Calu3 (cell line): ENCODE results near the gene AMT. TPM values are rescaled to one million over a fixed set of nuclear protein-coding genes. Genes with fewer than 3 reads are reported as not detected.

Source experiments
- BruUV-seq: library from RNA; stranded (reverse); fragments of 400-500 nt; replicated peaks from 2 replicates; lab custom pipeline; 2021; lab: Mats Ljungman, UMichigan
- CTCF ChIA-PET: fragments of 300-600 bp; sonication (Branson Sonifier 250); formaldehyde crosslinking; loops from one replicate; lab custom pipeline; 2022; ENCODE audit warnings: antibody characterized with exemption; lab: Charles Lee
- DNase-seq: peaks from one replicate; pipeline ENCODE4 v3.0.0; 2022
- H3K27ac Mint-ChIP-seq: one replicate; pipeline ENCODE4 v1.8.0; 2022; ENCODE audit warnings: mixed read lengths; ENCODE audit not compliant: unreplicated experiment
- H3K27me3 Mint-ChIP-seq: one replicate; pipeline ENCODE4 v1.8.0; 2022; ENCODE audit warnings: mixed read lengths; ENCODE audit not compliant: unreplicated experiment
- H3K36me3 Mint-ChIP-seq: one replicate; pipeline ENCODE4 v1.8.0; 2022; ENCODE audit warnings: mild to moderate bottlenecking, moderate library complexity, mixed read lengths; ENCODE audit not compliant: insufficient read depth, unreplicated experiment
- H3K4me1 Mint-ChIP-seq: one replicate; pipeline ENCODE4 v1.8.0; 2022; ENCODE audit warnings: mild to moderate bottlenecking, low read depth, mixed read lengths; ENCODE audit not compliant: unreplicated experiment
- H3K4me3 Mint-ChIP-seq: one replicate; pipeline ENCODE4 v1.8.0; 2022; ENCODE audit warnings: mild to moderate bottlenecking, low read depth, moderate library complexity, mixed read lengths; ENCODE audit not compliant: unreplicated experiment
- H3K9me3 Mint-ChIP-seq: one replicate; pipeline ENCODE4 v1.8.0; 2022; ENCODE audit warnings: low read depth, mixed read lengths; ENCODE audit not compliant: unreplicated experiment
- CTCF ChIP-seq: fragments of 200-600 bp; IDR thresholded peaks from one replicate; pipeline ENCODE4 v1.8.0; 2022; ENCODE audit warnings: antibody characterized with exemption; ENCODE audit not compliant: unreplicated experiment
- intact Hi-C: fragments of 100-400 bp; cut with micrococcal nuclease; formaldehyde crosslinking; loops from one replicate; pipeline ENCODE4 v1.10.0; 2022; ENCODE audit not compliant: unreplicated experiment
- total RNA-seq: library from RNA; stranded (reverse); gene quantifications from 2 replicates; pipeline ENCODE4 v1.2.3, GENCODE V29; 2022

AMT gene
- total RNA-seq, 1 experiment from 2014 or later = 9.7 TPM

GRCh38 chr3:49421890-49422378 lies 339 bp downstream of the AMT start:
- Mint-ChIP-seq H3K4me3 (peak overlapping the region; percentile 80), H3K9me3 (no peaks in the 10 kb centered on the region), H3K27ac (peak overlapping the region; percentile 69), H3K36me3 (peaks cover 28% of the 10 kb centered on the region), H3K4me1 (peaks cover 13% of the 10 kb centered on the region), H3K27me3 (no peaks in the 10 kb centered on the region)
- CTCF ChIA-PET = no interaction called here
- intact Hi-C loops = no loop called here
- no TSS peak for BruUV-seq
- no peak for TF ChIP-seq CTCF
- DNase-seq = peak; percentile 10

GRCh38 chr3:49417516-49418120 lies 4.7 kb downstream of the AMT start:
- Mint-ChIP-seq H3K27ac (no peak overlapping the region), H3K27me3 (no peaks in the 10 kb centered on the region), H3K36me3 (peaks cover 28% of the 10 kb centered on the region), H3K9me3 (no peaks in the 10 kb centered on the region), H3K4me1 (peaks cover 31% of the 10 kb centered on the region), H3K4me3 (no peak overlapping the region)
- CTCF ChIA-PET = no interaction called here
- no peak for DNase-seq
- BruUV-seq = no TSS peak
- intact Hi-C loops = no loop called here
- TF ChIP-seq CTCF = no peak

- peaks cover 24% of the 10 kb centered on the region for H3K4me1 Mint-ChIP-seq
These were observed 5.4 kb downstream of the AMT start for GRCh38 chr3:49416867-49417266.

GRCh38 chr3:49415931-49416601 lies 6.2 kb downstream of the AMT start:
- intact Hi-C loops = loop anchor here (1.0 kb wide), 1 partner anchor 33 kb away; no protein-coding TSS in a partner anchor
- Mint-ChIP-seq H3K27me3 (no peaks in the 10 kb centered on the region), H3K4me3 (no peak overlapping the region), H3K4me1 (peaks cover 24% of the 10 kb centered on the region), H3K36me3 (peaks cover 35% of the 10 kb centered on the region), H3K9me3 (no peaks in the 10 kb centered on the region), H3K27ac (no peak overlapping the region)
- CTCF ChIA-PET = interaction anchor here (0.7 to 1.6 kb wide), 6 partner anchors 13 to 423 kb away, joined by 3 to 20 read pairs (median 4); partner anchors contain the start of genes NICN1 and USP4
- TF ChIP-seq CTCF = no peak
- DNase-seq = no peak
- BruUV-seq = no TSS peak

More at GRCh38 chr3:49416867-49417266, 5.4 kb downstream of the AMT start:
- Mint-ChIP-seq H3K27me3 (no peaks in the 10 kb centered on the region), H3K27ac (no peak overlapping the region), H3K9me3 (no peaks in the 10 kb centered on the region), H3K36me3 (peaks cover 29% of the 10 kb centered on the region), H3K4me3 (no peak overlapping the region)
- intact Hi-C loops = no loop called here
- BruUV-seq = no TSS peak
- CTCF ChIA-PET = interaction anchor here (0.7 kb wide), 1 partner anchor 355 kb away, joined by 4 read pairs; no protein-coding TSS in a partner anchor
- TF ChIP-seq CTCF = no peak
- no peak for DNase-seq
